H1 (cell line): Measurements from ENCODE around the gene VIPR1. TPM values are rescaled to one million over a fixed set of nuclear protein-coding genes. Genes with fewer than 3 reads are reported as not detected.

ENCODE experiments used
- BACH1 ChIP-seq: IDR thresholded peaks from 2 replicates; pipeline ENCODE4 v1.6.1; 2012; ENCODE audit warnings: low read length, improper control_type of control experiment
- CBX5 ChIP-seq: fragments of 300-800, 300-1000 bp; sonication (generic); IDR thresholded peaks from 2 replicates; pipeline ENCODE4 v1.7.1; 2016; ENCODE audit warnings: antibody characterized with exemption, low read length, low read depth
- EP300 ChIP-seq, 2 experiments: IDR thresholded peaks; 1 replicate in 1 of 2; 2 replicates in 1 of 2; pipeline ENCODE4 v1.6.1; 2011 to 2012; ENCODE audit warnings: low read depth in 2 of 2, low read length in 2 of 2, mild to moderate bottlenecking in 2 of 2, borderline replicate concordance in 1 of 2, inconsistent platforms in 1 of 2, moderate library complexity in 1 of 2
- PHF8 ChIP-seq: fragments of 200-600 bp; sonication (generic); conservative IDR thresholded peaks from 2 replicates; pipeline ENCODE4 v1.7.1; 2012; ENCODE audit warnings: low read depth, mild to moderate bottlenecking, inconsistent platforms, low read length, moderate library complexity
- POU5F1 ChIP-seq: IDR thresholded peaks from 2 replicates; pipeline ENCODE4 v1.6.1; 2011; ENCODE audit warnings: low read depth, mild to moderate bottlenecking, low read length, moderate library complexity
- SAP30 ChIP-seq: fragments of 300-600 bp; sonication (generic); IDR thresholded peaks from 2 replicates; pipeline ENCODE4 v1.7.1; 2012; ENCODE audit warnings: low read length, moderate library complexity, mild to moderate bottlenecking, inconsistent platforms; ENCODE audit not compliant: insufficient read depth, insufficient replicate concordance
- SIRT6 ChIP-seq: IDR thresholded peaks from one replicate; pipeline ENCODE4 v1.7.1; 2012; ENCODE audit warnings: low read length, inconsistent platforms
- SP1 ChIP-seq: IDR thresholded peaks from 2 replicates; pipeline ENCODE4 v1.6.1; 2011; ENCODE audit warnings: low read depth, low read length
- SP2 ChIP-seq: IDR thresholded peaks from 2 replicates; pipeline ENCODE4 v1.6.1; 2012; ENCODE audit warnings: mild to moderate bottlenecking, low read length, inconsistent platforms
- polyA plus RNA-seq, 7 experiments: library from polyadenylated mRNA; depleted of rRNA in 3 of 7; stranded (reverse) in 5 of 7; unstranded in 2 of 7; fragments of >200 nt in 5 of 7; fragments of 200-250 nt in 2 of 7; gene quantifications; 1 replicate in 5 of 7; 2 replicates in 1 of 7; 4 replicates in 1 of 7; pipeline versions ENCODE4 v1.2.1 to v1.2.3, GENCODE V29; 2011 to 2013; ENCODE audit warnings: missing spikeins in 2 of 7, mixed read lengths in 2 of 7
- total RNA-seq: library from RNA; stranded (reverse); fragmentation: NEBNext Ultra II Directional; extraction: Animal tissue kit (Norgen Biotek cat#: 25700); gene quantifications from 2 replicates; pipeline ENCODE4 v1.2.1, GENCODE V29; 2021

The VIPR1 gene
- total and polyA plus RNA-seq, 2 of the 8 experiments (the other 6 are each of a cell fraction or from before 2014, with no cell fraction given), result 7.8 to 10.1 TPM

DNA sequence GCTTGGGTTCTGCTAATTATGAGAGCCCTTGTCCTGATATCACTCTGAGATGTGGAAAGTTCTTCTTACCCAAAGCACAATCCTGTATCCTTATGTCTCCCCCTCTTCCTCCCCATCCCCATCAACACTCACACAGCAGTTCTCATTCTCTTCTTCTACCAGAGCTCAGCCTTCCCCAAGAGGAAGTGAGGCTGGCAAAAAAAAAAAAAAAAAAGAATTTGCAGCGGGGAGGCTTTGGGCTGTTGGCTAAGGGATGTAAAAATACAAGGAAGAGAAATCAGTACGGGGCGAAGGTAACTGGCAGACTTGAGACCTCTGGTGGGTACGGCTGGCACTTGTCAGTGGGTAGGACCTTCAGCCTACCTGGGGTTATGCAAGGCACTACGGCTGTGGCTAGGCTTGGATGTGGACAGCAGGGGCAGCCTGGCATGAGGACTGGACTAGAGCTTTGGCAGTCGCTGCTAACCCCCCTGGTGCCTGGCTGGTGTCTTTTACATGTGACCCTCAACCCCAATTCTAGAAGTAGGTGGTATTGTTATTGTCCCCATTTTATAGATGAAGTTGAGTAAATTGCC, 5.4 kb downstream of the VIPR1 start (continued):
- TF ChIP-seq EP300 (IDR thresholded peaks at IDR 0.05; ENCODE audit: borderline replicate concordance in 1 of 2, low read depth in 2 of 2, low read length in 2 of 2), result no peak
- no peak for TF ChIP-seq CBX5
- no peak for TF ChIP-seq SAP30
- TF ChIP-seq PHF8, result no peak
- no peak for TF ChIP-seq POU5F1
- no peak for TF ChIP-seq BACH1
- no peak for TF ChIP-seq SIRT6
- no peak for TF ChIP-seq SP1
- TF ChIP-seq SP2, result no peak
- TF ChIP-seq, all 59 proteins: peak for 0
